ENCODE results near the gene CAB39.

The CAB39 gene

DNA sequence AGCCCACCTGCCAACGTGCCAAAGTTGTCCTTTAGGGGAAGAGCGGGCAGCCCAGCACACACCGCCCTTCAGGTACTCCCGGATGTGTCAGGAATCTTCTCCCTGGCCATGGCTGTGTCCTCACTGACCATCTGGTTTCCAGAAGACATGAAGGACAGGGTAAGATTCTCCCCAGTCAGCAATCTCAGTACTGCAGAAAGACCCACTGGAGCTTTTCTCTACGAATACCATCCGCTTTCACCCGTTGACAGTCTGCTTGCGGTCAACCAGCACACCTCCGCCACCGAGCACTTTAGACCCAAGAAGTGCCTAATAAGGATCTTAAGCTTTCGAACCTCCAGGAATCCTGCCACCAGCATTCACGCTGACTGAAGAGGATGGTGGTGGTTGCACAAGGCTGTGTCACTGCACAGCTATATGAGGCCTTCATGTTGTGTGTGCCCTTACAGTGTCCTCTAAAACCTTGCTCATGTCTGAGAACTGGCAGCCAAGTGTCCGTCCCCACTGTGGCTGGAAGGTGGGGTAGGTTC, 109.4 kb downstream of the CAB39 start:
- no peak for DNase-seq

DNA sequence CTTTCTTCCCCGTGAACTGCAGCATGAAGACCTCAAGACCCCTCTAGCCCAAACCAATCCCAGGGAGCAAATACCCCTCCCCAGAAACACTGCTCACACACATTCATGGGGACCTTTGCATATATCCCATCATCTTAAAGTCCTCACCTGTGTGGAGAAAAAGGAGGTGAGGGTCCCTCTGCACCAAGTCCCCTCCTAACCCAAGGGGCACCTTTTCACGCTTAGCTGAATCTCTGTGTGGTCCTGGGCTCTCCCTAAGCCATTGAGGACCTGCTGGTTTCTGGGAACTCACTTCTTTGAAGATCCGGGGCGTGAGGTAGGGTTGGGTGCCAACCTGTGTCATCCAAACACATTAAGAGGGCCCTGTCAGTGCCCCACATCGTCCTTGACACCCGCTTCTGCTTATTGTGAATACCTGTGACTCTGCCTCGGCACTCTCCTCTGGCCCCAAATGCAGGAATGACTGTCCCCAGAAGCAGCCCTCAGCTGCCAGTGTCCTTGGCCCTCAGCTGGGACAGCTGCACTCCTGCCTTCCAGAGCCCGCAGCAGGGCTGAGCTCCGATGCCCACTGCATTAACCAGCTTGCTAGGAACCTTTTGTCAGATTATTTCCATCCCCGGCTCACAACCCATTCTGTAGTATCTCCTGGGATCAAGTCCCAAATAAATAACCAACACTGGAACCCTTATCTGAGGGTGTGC, 110.8 kb downstream of the CAB39 start:
- no peak for DNase-seq

DNA sequence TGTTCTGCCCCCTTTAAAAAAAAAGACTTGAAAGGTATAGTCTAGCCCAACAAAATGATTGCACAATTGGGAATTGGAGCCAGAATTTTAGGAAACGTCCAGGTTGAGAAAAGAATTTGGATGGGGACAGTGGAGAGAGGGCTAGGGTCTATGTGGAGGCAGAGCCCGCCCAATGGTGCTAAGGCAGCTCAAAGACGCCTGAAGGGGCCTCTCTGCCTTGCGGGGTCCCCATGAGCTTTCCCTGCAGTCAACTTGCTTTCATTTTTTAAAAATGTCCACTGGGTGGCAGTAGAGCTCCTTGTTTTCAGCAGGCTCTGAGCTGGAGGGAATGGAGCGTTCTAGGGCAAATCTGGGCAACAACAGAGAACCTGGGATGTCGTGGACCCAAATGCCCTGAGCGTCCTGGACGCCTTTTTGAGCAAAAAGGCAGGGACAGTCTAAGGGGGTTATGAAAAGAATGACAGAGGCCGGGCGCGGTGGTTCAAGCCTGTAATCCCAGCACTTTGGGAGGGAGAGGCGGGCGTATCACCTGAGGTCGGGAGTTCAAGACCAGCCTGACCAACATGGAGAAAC, 111.8 kb downstream of the CAB39 start:
- peak; percentile 85 for DNase-seq

DNA sequence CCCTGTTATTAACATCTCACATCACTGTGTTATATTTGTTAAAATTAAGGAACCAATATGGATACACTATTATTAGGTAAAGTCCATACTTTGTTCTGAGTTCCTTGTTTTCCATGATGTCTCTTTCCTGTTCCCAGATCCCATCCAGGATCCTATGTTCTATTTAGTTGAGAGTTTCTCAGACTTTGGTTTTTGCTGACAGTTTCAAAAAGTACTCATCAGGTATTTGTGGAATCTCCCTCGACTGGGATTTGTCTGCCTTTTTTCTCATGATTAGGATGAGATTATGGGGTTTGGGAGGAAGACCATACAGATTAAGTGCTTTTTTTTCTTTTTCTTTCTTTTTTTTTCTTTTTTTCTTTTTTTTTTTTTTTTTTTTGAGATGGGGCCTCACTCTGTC, 112.7 kb downstream of the CAB39 start:
- DNase-seq: no peak

DNA sequence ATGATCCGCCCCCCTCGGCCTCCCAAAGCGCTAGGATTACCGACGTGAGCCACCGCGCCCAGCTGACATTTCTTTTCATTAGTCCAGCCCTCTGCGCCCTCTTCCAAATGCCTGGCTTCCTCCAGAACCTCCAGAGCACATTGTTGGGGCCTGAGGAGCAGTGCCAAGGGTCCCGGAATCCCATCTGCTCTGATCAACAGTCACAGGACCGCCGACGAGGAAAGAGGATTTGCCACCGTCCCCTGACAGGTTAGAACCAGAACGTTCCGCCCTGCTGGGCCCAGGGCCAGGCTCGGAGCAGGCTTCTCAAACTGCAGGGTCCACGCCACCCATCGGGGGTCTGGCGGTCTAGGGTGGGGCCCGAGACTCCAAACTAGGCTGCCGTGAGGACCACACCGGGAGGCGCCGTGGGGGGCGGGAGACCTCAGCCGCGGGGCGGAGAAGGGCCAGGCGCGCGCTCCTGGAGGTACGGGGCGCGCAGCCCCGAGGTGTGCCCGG, 115.2 kb downstream of the CAB39 start:
- no peak for DNase-seq

DNA sequence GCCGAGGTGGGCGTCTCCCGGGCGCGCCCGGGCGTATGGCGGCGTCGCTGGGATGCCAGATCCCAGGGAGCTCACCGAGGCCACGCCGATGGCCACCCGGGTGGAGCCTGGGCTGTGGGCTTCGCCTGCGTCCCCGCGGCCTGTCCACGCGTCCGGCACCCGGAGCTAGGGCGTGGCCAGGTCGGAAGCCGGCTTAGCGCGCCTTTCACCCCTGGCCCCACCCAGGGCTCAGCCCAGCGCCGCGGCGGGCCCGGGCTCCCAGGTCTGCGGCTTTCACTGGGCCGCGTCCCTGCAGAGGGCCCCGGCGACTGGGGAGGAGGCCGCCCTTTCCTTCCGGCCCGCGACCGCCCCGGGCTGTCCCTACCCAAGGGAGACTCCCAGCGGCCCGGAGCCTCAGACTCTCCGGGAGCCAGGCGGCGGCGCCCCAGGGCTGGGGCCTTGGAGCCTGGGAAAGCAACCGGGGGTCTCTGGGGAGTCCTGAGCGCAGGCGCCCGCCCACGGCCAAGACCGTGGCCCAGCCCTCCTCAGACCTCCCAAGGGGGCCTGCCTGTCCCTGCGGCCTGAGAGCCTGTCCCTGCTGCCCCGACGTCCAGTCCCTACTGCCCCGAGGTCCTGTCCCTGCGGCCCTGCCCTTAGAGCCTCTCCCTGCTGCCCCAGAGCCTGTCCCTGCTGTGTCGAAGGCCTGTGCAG, 115.8 kb downstream of the CAB39 start:
- DNase-seq: peak; percentile 40

DNA sequence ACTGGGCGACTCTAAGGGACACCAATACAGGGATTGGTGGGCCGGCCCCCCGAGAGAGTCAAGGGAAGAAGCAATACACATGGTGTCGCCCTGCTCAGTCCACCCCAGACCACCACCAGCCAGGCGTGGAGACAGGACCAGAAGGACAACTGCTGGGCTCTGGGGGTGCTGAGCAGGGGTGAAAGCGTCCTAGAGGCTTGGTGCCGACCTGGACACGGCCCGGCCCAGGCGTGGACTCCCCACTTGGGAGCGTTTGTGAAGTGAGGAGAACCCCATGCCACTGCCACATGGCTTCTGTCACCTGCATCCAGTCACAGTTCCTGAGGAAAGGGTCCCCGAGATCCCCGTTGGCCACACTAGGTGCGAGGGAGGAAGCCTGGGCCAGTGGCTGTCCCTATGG, 116.7 kb downstream of the CAB39 start:
- no peak for DNase-seq

DNA sequence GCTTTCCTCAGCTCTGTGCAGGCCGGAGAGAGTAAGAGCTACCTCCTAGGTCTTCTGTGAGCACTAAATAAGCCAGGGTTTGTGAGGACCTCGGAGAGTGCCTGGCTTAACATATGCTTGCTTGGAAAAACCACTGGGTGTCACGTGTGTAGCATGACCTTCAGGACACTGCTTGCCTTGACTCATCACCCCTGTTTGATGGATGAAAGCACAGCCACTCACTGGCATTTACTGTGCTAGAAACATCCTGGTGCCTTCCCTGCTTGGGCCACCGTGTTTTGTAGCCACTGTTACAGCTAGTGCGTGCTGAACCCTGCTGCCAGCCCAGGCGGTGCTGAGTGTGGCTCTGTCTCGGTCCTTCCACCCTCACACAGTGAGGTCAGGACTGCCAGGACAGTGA, 117.3 kb downstream of the CAB39 start:
- DNase-seq: no peak

DNA sequence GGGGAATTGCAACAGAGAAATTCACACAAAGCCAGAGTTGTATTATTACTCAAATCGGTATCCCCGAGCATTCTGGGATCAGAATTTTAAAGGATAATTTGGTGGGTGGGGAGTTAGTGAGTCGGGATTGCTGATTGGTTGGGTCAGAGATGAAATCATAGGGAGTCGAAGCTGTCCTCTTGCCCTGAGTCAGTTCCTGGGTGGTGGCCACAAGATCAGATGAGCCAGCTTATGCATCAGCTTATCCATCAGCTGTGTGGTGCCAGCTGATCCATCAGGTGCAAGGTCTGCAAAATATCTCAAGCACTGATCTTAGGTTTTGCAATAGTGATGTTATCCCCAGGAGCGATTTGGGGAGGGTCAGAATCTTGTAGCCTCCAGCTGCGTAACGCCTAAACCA, 117.8 kb downstream of the CAB39 start:
- DNase-seq: no peak

DNA sequence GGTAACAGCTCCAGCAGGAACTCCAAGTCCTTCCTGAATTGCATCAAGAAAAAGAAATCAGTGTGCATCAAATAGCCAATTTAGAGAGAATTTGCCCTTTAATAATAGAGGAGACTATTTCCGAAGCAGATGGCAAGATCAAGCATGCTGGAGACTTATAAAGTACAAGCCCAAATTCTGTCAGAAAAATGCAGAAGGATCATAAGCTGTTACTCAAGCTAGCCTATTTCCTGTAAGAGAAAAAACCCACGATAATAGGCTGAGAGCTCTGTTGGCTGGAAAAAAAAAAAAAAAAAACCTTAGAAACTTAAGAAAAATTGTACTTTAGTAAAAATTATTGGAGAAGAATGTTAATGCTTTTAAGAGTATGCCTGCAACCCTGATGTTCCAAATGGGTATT, 127.7 kb downstream of the CAB39 start:
- DNase-seq: no peak

DNA sequence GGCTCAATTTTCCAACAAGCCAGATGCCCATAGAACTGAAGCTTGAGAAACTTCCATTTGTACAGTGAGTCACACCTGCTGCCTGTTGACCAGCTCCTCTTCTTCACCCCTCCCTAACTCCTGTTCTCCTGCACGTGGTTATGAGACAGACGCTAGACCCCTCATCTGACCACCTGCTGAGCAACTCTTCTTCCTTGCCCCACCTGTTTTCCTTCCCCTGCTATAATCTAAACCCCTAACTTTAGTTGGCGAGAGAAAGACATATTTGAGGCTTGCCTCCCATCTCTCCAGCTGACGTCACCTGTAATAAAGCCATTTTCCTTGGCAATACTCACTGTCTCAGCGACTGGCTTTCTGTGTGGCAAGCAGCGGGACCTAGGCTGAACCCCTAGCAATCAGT, 129.8 kb downstream of the CAB39 start:
- DNase-seq: no peak

DNA sequence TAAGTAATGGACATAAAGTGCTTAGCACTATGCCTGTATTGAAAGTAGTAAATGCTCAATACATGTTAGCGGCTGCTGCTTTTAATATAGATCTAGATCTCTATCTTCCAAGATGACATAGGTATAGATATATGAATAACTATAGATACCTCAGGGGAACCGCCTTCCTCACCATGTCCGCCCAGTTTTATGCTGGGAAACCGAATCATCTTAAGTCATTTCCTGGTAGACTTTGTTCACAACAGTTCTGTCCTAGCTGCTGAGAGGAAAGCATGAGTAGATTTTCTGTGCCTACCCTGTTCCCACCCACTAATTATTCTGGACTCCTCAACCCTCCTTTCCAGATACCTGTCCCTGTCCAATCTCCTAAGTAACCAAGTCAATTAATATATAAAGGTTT, 130.5 kb downstream of the CAB39 start:
- DNase-seq: no peak

DNA sequence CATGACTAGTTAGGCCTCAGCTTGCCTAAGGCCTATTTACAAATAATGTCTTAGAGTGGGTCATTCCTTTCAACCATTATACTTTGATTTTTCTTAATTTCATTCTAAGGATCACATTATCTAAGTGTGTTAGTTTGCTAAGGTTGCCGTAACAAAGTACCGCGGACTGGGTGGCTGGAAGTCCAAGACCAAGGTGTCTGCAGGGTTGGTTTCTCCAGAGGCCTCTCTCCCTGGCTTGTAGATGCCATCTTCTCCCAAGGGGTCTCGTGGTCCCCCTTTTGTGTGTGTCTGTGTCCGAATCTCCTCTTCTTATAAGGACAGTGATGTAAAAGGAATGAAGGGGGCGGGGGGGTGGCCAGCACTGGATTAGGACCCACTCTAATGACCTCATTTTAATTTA, 133.7 kb downstream of the CAB39 start:
- DNase-seq: no peak

DNA sequence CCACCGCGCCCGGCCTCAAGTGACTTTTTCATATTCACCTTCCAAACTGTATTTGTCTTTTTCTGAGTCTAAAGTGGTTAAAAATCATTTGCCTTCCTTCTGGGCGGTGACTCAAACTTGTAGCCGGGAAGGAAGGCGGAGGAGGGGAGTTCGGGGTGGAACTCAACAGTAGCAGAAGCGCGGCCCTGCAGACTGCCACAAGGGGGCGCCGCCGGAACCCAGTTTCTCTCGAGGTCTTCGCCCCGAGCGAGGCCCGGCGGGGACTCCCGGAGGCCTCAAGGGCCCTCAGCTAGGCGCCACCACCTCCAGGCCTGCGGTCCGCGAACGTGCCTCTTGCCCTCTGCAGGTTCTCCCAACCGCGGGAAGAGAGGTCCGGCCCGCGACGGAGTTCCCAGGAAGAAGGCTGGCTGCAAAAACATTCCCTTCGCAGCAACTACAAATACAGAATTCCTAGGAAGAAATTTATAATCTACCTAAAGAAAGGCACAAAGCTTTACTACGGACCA, 135.3 kb downstream of the CAB39 start:
- peak; percentile 94 for DNase-seq

DNA sequence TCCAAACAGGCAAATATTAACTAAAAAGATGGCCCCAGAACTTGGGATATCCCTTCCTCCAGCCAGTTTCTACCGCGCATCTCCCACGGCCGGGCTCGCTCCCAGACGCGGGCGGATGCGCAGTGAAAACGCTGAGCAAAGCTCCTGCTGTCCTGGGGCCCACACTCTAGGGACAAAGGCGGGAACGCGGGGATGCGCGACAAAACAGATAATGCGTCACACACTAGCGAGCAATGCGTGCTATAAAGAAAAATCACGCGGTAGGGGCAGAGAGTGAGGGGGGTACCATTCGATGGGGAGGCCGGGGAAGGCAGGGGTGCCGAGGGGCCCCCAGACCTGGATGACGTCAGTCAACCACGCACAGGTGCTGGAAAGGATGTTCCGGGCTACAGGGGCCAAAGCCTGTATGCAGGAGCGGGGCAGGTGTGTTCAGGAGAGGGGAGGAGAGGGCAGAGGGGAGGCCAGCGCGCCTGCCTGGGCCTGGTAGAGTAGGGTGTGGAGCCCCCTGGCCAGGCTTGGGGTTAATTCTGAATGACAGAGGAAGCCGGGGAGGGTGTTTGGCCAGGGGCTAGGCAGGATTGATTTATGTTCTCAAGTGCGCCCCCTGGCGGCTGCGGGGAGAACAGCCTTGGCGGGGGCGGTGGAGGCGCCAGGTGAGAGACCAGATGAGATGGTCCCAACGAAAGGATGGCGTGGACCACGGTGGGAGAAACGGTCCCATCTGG, 137.2 kb downstream of the CAB39 start:
- peak; percentile 77 for DNase-seq

DNA sequence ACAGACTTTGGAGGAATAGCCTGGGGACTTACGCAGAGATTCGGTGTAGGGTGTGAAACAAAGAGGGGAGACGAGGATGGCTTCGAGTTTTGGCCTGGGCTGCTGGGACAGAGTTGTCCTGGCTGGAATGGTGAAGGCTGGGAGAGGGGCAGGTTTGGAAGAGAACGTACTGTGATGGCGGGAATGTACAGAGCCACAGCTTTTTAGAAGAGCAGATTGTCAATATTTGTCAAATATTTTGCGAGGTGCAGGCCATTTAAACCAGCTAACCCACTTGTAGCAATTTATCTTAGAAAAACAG, 137.7 kb downstream of the CAB39 start:
- no peak for DNase-seq

DNA sequence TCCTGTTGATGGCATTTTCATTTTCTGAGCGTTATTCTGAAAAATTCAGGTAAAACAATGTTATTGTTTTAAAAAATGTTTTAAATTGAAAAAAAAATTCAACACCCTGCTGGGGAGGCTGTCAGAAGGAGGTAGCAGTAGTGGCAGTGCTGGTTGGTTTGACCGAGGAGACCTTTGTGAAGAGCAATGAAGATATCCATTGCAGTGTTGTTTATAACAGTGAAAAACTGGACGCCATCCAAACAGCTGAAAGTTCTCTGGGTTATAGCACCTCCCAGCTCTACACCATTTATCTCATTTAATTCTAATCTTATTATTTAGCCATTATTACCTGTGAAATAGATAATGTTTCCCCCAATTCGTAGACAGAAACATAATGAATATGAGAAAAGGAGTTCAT, 139.5 kb downstream of the CAB39 start:
- DNase-seq: no peak

DNA sequence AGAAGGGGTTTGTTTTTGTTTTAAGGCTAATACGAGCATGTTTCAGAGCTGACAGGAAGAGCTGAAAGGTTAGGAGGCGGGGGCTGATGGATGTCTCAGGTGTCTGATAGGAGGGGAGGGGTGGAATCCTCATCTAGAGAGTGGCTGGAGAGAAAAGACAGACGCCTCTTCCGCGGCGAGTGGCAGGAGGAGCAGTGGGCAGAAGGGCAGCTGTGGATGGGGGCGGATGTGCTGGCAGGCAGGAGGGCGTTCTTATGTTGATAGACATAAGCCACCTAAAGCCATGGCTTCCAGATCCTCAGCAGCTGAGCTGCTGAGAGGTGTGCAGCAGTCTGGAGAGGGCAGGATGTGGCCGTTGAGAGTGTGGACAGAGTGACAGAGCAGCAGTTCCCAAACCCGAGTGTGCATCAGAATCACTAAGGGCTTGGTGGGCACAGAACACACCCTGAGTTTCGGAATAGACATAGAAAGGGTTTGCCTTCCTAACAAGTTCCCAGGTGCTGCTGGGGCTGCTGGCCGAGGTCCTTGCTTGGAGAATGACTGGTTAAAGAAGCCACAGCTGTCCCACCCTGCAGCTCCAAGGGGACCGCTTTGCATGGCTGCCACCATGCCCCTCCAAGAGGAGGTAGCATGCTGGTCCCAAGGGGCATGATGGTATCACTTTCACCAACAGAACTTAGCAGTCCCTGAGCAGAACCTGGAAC, 149.1 kb downstream of the CAB39 start:
- no peak for DNase-seq

DNA sequence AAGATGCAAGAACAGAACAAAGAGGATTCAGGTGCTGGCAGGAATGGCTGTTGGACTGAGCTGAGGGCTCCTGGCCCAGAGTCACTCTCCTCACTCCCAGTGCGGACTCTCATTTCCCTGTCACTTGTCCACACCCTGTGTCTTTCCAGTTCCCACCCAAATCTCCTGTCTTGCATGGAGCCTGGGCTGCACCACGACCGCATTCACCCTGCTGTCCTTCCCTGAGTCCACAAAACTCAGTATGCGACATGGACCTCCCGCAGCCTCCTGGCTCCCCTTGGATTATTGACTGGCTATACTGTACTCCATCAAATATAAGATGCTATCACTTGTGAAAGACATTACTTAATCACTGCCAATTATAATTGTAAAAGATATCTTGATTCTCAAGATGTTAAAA, 149.7 kb downstream of the CAB39 start:
- DNase-seq: no peak

DNA sequence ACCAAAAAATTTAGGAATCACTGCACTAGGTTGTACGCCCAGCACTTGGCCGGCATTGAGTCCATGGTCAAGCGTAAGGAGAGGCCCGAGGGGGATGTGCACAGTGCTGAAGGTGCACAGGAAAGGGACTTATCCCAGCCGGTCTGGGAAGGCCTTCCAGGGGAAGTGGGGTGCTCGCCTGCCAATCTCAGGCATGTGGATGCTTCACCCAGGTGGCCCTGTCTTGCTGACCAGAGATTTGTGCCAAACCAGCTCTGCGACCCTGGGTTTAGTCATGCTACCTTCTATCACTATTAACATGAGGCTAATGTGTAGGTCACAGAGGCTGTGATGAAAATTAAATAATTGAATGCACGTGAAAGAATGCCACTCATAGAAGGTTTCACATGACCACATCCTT, 150.4 kb downstream of the CAB39 start:
- DNase-seq: no peak

DNA sequence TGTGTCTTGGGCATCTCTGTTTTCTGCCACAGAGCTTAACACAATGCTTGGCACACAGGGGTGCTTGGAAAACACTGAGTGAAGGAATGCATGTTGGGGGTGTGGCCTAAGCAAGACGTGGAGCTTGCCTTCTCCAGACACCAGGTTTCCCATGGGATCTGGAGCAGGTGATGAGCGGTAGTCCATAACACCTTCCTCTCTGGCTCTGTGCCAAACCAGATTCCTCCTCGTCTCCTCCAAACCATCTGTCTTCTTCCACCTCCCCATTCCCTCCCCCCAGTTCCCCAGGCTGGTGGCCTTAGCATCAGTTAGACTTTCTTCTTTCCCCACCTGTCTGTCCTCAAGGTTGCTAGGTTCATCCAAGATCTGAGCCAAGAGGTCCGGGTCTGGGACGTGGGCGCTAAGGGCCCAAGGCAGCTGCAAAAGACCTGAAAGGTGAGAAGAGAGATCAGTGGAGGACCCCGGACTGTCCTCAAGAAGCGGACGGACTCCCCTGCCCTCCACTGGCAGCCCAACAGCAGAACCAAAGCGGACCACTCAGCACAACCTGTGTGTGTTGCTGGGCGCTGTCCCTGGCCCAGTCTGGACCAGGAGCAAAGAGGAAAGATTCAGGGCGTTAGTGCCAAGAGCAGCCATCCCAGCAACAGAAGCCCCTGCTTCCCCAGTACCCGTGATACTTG, 150.9 kb downstream of the CAB39 start:
- no peak for DNase-seq

DNA sequence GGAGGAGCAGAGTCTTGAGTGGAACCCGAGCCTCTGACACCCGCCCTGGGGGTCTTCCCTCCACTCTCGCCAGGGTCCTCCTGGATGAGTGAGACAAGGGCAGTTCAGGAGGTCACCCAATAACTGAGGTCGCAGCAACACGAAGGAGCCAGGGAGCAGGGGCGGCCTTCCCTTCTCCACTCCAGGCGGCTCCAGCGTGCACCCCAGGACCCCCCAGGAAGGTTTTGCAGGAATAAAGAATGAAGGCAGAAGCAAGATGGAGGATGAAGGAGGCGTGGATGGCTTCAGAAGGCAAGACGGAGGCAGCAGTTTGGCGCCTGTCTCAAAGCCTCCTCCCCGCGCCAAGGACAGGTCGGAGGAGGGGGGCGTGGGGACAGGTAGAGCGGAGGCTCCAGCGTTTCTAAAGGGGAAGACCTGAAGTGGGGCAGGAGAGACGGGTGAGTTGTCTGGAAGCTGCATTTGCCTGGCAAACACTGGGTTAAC, 151.5 kb downstream of the CAB39 start:
- DNase-seq: no peak

All from activated CD4-positive, alpha-beta T cell treated with anti-CD3 and anti-CD28 coated beads, Interleukin-2, amount 50 U/mL, for 16 hours (primary cell).